Measurements from ENCODE around the gene RNF144B.

GRCh38 chr6:18392346-18392877 is 5.3 kb downstream of the RNF144B start:
- TF ChIP-seq CTCF (IDR thresholded peaks at IDR 0.05 in 4 of 5, conservative IDR thresholded peaks at IDR 0.05 in 1 of 5) = no peak
- no peak for TF ChIP-seq POLR2A (IDR thresholded peaks at IDR 0.05)
